Stimulated activated CD8-positive, alpha-beta memory T cell treated with anti-CD3 and anti-CD28 coated beads, Interleukin-2, amount 100 ng/mL, for 48 hours (primary cell): ENCODE results near the gene HMGCR.

Experiments used
- DNase-seq, 2 donors: peaks; one replicate each; pipeline ENCODE4 v3.0.0-alpha.2; 2020; ENCODE audit warnings: low read depth in 2 of 2

Gene HMGCR

GRCh38 chr5:75340714-75341478 is 3.9 kb downstream of the HMGCR start:
- DNase-seq, result no peak

GRCh38 chr5:75341934-75342333 is 4.9 kb downstream of the HMGCR start:
- no peak for DNase-seq

- no peak for DNase-seq
Measured at GRCh38 chr5:75342836-75343235, 5.8 kb downstream of the HMGCR start.

GRCh38 chr5:75348241-75348640 is 11.2 kb downstream of the HMGCR start:
- no peak for DNase-seq

- DNase-seq, result no peak
Measured at GRCh38 chr5:75349663-75350062, 12.6 kb downstream of the HMGCR start.

- DNase-seq, result no peak
Measured at GRCh38 chr5:75351139-75351926, 14.3 kb downstream of the HMGCR start.

- DNase-seq, result no peak
Measured at GRCh38 chr5:75355236-75355635, 18.2 kb downstream of the HMGCR start.

GRCh38 chr5:75356719-75357118 is 19.7 kb downstream of the HMGCR start:
- DNase-seq, result no peak

- DNase-seq, result no peak
Measured at GRCh38 chr5:75358117-75358516, 21.1 kb downstream of the HMGCR start.

- DNase-seq, result no peak
Measured at GRCh38 chr5:75361310-75361709, 24.3 kb downstream of the HMGCR start.

GRCh38 chr5:75362474-75362975 is 25.5 kb downstream of the HMGCR start:
- DNase-seq, result no peak

- no peak for DNase-seq
Measured at GRCh38 chr5:75363111-75363510, 26.1 kb downstream of the HMGCR start.

GRCh38 chr5:75363726-75364495 is 26.9 kb downstream of the HMGCR start:
- DNase-seq, result no peak

- DNase-seq, result no peak
Measured at GRCh38 chr5:75364571-75365280, 27.7 kb downstream of the HMGCR start.

GRCh38 chr5:75365740-75366139 is 28.7 kb downstream of the HMGCR start:
- DNase-seq, result no peak

GRCh38 chr5:75366787-75367186 is 29.8 kb downstream of the HMGCR start:
- no peak for DNase-seq

GRCh38 chr5:75367401-75367800 is 30.4 kb downstream of the HMGCR start:
- DNase-seq, result no peak

GRCh38 chr5:75368391-75368790 is 31.4 kb downstream of the HMGCR start:
- no peak for DNase-seq

- DNase-seq, result no peak
Measured at GRCh38 chr5:75373862-75374261, 36.8 kb downstream of the HMGCR start.

- no peak for DNase-seq
Measured at GRCh38 chr5:75374394-75374814, 37.4 kb downstream of the HMGCR start.

GRCh38 chr5:75375414-75375813 is 38.4 kb downstream of the HMGCR start:
- DNase-seq, result no peak

GRCh38 chr5:75380099-75380498 is 43.1 kb downstream of the HMGCR start:
- no peak for DNase-seq
